GM19099 (cell line): Measurements from ENCODE around the gene C1orf174.

Experiments
- POLR2A ChIP-seq: IDR thresholded peaks from 3 replicates; pipeline ENCODE4 v1.6.1; 2011; ENCODE audit warnings: low read depth; ENCODE audit not compliant: insufficient read length; ENCODE audit errors: extremely low read depth

C1orf174 gene

DNA sequence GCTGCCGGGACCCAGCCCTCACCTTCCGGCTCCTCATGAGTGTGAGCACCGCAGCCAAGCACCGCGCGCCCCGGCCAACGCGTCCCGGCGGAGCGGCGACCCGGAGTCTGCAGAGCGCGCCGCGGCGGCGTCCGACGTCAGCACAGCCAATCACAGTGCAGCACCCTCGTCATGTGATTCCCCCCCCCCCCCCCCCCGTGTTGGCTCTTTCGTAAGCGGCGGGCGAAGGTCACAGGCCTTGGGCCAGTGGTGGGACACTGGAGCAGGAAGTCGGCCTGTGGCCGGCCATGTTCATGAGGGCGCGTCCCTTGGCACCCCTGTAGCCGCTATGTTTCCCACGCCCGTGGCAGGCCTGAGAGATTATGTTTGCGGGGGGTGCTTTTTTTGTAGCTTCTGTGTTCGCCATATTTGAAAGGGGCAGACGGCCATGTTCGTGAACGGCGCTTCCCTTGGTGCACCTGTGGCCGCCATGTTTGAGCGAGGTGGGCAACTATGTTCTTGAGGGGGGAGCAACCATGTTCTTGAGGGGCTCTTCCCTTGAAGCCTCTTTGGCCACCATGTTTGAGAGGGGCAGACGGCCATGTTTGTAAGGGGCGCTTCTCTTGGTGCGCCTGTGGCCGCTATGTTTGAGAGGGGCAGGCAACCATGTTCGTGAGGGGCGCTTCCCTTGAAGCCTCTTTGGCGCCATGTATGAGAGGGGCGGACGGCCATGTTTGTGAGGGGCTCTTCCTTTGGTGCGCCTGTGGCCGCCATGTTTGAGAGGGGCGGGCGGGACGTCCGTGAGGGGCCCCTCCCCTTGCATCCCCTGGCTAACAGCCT, at the start of gene C1orf174:
Gene C1orf174 (minus strand): TSS at position 123 of the 819 bp plus-strand sequence. CDS start 86 bp downstream, at position 37.
- TF ChIP-seq POLR2A: peak; percentile 75

DNA sequence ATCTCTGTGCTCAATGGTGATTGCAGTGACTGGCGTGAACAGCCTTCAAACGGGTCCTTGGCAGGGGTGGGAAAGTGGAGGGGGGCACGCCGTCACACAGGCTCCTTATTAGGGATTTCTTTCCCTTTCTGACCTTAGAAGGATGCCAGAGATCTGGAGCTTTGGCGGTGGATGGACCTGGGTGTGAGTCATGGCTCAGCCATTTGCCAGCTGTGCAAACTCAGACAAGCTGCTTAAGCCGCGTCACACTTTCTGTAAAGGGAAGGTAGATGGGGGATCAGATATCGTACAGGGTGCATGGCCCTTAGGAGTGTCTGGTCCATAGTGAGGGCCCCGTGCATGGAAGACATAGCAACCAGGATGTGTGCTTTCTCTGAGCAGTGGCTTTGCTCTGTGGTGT, 48.3 kb upstream of the C1orf174 start:
- no peak for TF ChIP-seq POLR2A

DNA sequence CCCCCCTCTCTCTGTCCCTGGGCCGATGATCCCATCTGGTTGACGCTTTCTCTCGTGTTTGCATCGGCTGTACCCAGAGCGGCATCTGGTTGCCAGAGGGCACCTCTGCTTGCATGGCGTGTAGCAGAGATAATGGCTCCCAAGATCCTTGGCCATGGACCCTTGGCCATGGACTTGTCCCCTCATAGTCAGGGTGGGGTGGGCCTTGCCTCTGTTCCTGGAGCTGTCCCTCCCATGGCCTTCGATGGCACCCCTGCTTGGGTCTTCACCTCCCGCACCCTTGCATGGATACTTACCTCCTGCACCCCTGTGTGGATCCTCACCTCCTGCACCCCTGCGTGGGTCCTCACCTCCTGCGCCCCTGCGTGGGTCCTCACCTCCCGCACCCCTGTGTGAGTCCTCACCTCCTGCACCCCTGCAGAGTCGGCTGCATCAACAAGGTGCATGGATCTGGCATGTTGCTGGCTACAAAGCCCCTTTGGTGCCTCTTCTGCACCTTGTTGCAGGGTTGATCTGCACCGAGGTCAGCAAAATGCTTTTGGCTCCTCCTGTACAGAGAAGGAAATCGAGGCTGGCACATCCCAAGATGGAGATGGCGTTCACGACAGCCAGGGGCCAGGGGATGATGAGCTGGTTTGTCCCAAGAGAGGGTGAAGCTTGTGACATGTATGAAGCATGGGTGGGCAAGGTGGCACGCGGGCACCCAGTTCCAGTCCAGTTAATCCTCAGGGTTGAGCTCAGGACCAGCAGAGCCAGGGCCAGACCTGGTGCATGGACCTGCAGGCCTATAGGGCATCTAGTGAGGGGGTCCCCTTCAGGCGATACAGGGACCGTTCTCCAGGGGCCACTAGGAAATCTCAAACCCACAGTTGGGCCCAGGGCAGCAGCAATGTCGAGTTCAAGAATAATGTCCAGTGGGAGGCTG, 46.1 kb upstream of the C1orf174 start:
- no peak for TF ChIP-seq POLR2A

DNA sequence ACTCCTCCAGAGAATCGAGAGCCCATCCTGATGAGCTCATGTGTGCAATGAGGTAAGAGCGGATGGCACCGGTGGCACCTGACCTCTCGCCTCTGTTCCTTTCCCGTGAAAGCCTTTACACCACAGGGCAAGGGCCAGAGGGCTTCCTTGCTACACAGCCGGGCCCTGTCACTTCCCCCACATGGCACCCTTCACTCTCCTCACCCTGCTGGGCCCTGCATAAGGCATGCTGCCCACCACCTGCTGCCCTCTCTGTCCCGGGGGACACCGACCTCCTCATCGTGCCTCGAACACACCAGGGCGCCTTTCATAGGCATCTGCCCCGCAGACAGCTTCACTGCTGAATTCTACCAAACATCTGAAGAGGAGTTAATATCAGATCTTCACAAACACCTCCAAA, 45.1 kb upstream of the C1orf174 start:
- no peak for TF ChIP-seq POLR2A

DNA sequence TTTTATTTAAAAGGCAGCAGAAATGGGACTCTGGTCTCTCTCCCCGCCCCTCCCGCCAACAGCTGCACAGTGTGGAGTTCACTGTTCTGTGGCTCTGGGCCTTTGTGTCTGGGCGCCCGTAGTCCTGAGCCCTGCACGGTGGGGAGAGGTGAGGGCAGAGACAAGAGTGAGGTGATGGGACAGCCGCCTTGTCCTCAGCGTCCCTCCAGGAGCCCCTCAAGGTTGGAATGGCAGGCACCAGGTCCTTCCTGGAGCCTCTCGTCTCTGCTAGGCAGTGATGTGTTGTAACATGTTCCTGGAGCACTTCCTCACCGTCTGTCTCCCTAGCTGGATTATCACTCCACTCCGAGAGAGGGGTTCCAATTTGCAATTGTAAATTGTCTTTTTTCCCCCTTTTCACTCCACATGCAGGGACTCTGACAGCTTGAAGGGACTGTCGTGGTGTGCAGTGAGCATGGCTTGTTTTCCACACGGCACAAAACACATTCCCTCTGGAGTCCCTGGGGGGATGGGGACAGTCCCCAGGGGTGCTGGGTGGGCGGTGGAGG, 44.6 kb upstream of the C1orf174 start:
- no peak for TF ChIP-seq POLR2A

DNA sequence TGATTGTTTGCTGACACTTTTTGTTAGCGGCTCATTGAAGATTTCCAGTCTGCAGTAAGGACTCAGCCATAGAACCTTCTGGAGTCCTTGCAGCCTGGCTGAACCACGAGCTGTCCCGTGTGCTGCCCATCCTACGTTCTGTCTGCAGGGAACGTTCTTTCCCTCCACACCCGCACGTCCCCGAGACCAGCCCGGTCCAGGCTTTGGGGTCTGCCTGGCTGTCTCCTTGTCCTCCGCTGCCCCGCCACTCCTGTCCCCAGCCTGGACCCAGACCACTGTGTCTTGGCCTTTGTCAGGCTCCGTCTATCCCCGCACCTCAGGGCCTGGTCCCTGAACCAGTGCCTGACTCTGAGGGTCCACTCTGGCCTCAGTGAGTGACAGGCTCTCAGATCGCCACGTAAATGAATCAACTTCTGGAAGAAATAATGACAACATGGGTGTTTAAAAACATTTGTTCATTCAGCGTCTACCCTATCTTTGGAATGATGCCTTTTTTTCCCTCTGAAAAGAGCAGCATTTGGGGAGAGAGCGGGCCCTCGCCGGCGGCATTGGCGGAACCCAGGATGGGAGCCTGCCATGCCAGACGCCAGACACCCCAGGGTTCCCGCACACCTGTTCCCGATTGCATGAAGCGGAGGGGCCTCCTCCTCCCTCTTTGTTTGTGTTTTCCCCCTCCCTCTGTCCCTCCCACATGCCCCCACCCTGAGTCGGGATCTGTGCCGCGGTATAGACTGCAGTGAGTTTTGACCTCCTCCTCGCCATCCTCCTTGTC, 43.9 kb upstream of the C1orf174 start:
- TF ChIP-seq POLR2A: no peak

DNA sequence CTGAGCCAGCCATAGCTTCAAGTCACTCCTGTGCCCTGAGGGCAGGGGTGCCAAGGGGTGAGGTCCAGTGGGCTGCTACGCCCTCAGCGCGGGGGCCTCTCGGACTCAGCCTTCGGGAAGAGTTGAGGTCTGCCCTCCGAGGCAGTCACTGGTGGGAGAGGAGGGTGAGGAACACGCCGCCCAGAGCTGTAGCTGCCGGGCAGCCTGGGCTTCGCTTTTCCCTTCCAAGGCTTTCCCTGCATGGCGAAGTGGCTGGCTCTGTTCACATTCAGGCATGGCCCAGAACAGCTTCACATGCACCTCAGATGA, 43.0 kb upstream of the C1orf174 start:
- no peak for TF ChIP-seq POLR2A

DNA sequence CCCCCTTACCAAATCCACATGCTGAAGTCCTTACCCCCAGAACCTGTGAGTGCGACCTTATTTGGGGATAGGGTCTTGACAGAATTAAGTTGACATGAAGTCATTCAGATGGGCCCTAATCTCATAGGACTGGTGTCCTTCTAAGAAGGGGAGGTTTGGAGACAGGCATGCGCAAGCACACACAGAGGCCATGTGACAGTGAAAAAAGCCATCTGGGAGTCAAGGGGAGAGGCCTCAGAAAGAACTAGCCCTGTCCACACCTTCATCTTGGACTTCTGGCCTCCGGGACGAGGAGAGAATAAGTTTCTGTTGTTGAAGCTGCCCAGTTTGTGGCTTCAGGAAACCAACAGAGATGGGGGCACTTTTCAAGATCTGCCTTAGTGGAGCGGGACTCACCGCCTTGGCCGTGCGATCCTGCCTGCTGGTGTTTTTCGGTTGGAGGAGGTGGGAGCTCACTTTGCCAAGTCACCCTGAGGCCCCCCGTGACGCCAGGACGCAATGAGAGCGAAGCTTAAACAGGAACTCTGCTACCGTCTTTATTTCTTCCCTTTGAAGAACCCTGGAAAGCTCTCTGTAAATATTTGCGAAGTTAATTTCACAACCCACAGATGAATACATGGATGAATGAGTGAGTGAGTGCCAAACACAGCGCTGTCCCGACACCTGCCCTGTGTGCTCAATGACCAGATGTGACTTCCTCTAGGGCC, 42.5 kb upstream of the C1orf174 start:
- TF ChIP-seq POLR2A: no peak

DNA sequence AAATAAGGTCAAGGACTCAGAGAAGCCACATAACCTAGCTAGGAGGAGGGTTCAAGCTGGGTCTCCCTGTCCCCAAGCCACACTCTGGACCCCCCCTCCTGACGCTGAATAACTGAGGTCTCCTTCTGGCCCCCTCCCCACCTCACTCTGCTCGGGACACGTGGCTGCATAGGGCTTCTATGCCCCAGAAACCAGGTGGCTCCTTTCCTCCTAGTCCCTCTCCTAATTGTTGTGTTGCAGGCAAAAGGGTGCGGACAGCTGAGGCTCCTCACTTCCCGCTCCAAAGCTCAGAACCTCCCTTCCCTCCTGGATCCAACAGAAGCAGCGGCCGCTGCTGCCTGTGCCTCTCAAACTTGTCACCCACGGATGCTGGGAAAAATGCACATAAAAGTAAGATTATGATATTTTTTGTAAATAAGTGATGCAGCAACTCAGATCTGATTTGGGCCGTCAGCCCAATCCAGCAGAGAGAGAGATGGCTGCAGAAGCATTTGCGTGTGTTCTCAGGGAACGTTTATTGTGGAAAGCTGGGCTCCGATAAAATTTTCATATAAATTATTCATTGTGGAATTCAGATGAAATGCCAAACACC, 40.8 kb upstream of the C1orf174 start:
- TF ChIP-seq POLR2A: no peak

DNA sequence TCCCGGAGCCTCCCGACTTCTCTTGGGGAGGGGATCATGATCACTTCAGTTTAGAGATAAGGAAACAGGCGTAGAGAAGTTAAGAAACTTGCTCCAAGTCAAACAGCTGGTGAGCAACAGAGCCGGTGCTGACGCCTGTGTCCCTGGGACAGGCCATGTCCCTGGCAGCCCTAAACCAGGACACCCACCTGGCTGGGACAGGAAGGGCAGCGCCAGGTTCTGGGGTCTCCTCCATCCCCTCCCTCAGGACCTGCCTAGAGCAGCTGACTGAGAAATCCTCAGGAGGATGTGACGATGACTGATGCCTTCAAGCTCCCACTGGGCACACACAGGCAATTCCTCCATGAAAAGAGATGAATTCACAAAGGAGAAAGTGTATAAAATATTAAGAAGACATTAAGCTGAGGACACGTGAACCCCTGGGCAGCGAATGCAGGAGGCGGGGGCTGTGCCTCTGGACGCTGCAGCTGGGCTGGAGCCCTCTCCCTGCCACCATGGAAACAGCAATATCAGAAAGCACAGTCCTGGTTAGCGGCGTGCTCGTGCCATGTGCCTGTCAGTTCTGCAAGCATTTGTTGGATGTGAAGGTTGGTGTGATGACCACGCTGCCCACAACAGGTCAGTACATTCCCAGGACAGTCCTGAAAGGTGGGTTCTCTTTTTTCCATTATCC, 40.1 kb upstream of the C1orf174 start:
- TF ChIP-seq POLR2A: no peak

DNA sequence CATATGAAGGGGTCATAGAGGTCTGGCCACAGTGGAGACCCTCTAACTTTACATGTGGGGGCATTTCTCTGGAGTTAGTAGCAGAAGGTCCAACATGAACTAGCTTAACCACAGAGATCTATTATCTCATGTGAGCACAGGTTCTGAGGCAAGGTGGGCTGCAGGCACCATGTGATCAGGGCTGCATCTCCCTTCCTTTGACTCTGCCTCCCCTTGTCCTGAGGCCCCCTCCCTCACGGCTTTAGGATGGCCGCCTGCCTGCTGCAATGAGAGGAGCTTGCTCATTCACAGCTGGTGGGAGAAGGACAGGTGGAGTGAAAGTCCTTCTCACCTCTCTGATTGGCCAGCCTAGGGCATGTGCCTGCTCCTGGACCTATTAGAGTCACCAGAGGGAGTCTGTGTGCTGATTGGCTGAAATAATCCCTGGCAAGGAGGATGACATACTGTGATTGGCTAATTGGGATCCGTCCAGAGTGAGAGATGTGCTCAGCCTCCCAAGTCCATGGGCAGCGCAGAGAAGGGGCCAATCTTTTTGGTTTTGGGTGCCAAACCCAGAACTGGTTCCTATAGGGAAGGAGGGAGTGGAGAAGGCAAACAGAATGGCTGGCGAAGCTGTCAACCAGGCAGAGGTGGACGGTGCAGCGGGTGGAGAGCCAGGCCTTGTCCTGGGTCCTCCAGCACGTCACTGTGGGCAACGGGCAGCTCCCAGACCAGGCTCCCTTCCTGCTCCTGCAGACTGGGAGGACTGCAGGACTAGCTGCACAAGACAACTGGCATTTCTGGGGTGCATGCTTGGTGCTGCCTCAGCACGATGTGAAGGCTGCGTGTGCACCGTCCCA, 39.4 kb upstream of the C1orf174 start:
- TF ChIP-seq POLR2A: no peak

DNA sequence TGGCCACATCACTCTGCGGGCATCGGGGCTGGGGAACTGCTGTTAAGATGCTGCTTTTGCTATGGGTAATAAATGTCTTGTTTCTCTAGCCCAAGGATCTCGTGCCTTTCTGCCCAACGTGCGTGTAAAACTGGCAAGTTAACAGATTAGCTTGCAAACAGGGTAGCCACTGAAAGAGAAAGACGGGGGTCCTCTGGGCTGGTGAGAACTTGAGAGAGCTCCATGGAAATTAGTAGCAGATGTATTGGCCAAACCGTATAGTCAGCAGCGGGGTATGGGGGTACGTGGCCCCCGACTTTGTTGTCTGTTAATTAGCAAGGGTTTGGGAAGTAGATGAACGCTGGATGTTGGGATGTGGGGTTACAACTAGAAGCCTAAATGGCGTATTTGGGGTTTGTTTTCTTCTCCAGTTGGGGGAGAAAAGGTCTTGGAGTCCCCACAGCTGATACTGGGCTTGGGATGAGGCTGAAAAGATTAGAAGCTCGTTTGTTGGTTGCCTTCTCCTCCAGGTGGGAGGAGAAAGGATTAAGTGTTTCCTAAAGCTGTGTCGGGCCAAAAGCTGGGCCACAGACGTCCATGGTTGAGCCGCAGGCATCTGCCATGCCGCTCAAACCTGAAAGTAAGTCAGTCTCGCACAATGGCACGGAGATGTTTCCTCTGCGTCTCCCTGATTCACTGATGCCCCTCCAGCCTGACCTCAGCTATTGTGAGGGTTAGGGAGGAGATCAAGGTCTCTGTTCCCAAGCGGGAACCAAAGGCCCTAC, 32.3 kb upstream of the C1orf174 start:
- TF ChIP-seq POLR2A: no peak
